ENCODE results near the gene HNRNPC. TPM values are rescaled to one million over a fixed set of nuclear protein-coding genes. Genes with fewer than 3 reads are reported as not detected.
A peak's percentile ranks its signal among the peaks of the same experiment; 100 is the strongest.
"Not testable (repeated sequence)": the region's sequence is repeated elsewhere in the genome, so short reads cannot be mapped to it uniquely, and the experiment has no call there.

HNRNPC gene
- total RNA-seq, 1 experiment from 2014 or later = 877 TPM

- not testable (repeated sequence) for DNase-seq (ENCODE audit: low read depth)
Observed at GRCh38 chr14:21272661-21273060, 3.4 kb upstream of the HNRNPC start.

- peak; percentile 48 for DNase-seq (ENCODE audit: low read depth)
Observed at GRCh38 chr14:21268617-21269251, 508 bp downstream of the HNRNPC start.

- DNase-seq (ENCODE audit: low read depth) = no peak
Observed at GRCh38 chr14:21267886-21268616, 1.2 kb downstream of the HNRNPC start.

- peak; percentile 31 for DNase-seq (ENCODE audit: low read depth)
Observed at GRCh38 chr14:21267431-21267845, 1.8 kb downstream of the HNRNPC start.

GRCh38 chr14:21264025-21264801 is 5.0 kb downstream of the HNRNPC start:
- DNase-seq (ENCODE audit: low read depth) = peak; percentile 81

GRCh38 chr14:21263284-21264024 is 5.8 kb downstream of the HNRNPC start:
- peak; percentile 38 for DNase-seq (ENCODE audit: low read depth)

- DNase-seq (ENCODE audit: low read depth) = no peak
Observed at GRCh38 chr14:21262410-21262809, 6.8 kb downstream of the HNRNPC start.

- DNase-seq (ENCODE audit: low read depth) = no peak
Observed at GRCh38 chr14:21261824-21262223, 7.4 kb downstream of the HNRNPC start.

- no peak for DNase-seq (ENCODE audit: low read depth)
Observed at GRCh38 chr14:21258889-21259787, 10.1 kb downstream of the HNRNPC start.

GRCh38 chr14:21258005-21258888 is 11.0 kb downstream of the HNRNPC start:
- no peak for DNase-seq (ENCODE audit: low read depth)

- DNase-seq (ENCODE audit: low read depth) = no peak
Observed at GRCh38 chr14:21257394-21257909, 11.8 kb downstream of the HNRNPC start.

GRCh38 chr14:21256539-21257393 is 12.5 kb downstream of the HNRNPC start:
- no peak for DNase-seq (ENCODE audit: low read depth)

GRCh38 chr14:21256102-21256447 is 13.2 kb downstream of the HNRNPC start:
- not testable (repeated sequence) for DNase-seq (ENCODE audit: low read depth)

- DNase-seq (ENCODE audit: low read depth) = peak; percentile 29
Observed at GRCh38 chr14:21255385-21256101, 13.7 kb downstream of the HNRNPC start.

GRCh38 chr14:21252149-21252548 is 17.1 kb downstream of the HNRNPC start:
- DNase-seq (ENCODE audit: low read depth) = no peak

GRCh38 chr14:21251215-21251614 is 18.0 kb downstream of the HNRNPC start:
- DNase-seq (ENCODE audit: low read depth) = no peak

- DNase-seq (ENCODE audit: low read depth) = no peak
Observed at GRCh38 chr14:21248739-21249411, 20.4 kb downstream of the HNRNPC start.

Measured in LHCN-M2 (cell line).